DOHH2 (cell line): ENCODE results near the gene DNAH11.

Source experiments
- H3F3A ChIP-seq: fragments of 200-600 bp; sonication (generic), shearing (Covaris generic); 2 replicates; pipeline ENCODE4 v1.6.0; 2016; ENCODE audit warnings: antibody characterized with exemption, mild to moderate bottlenecking; ENCODE audit not compliant: control insufficient read depth, insufficient read depth
- H3K27ac ChIP-seq: fragments of 200-600 bp; sonication (generic); 2 replicates; pipeline ENCODE4 v1.5.1; 2014; ENCODE audit warnings: low read depth, mild to moderate bottlenecking, low read length, moderate library complexity
- H3K27me3 ChIP-seq: fragments of 200-600 bp; sonication (generic); 2 replicates; pipeline ENCODE4 v1.6.1; 2014; ENCODE audit warnings: mild to moderate bottlenecking, low read length, mixed read lengths; ENCODE audit not compliant: control insufficient read depth
- H3K36me3 ChIP-seq: fragments of 200-600 bp; sonication (generic); 2 replicates; pipeline ENCODE4 v1.6.1; 2014; ENCODE audit warnings: mild to moderate bottlenecking, low read length, moderate library complexity, mixed read lengths; ENCODE audit not compliant: control insufficient read depth
- H3K4me1 ChIP-seq: fragments of 200-600 bp; sonication (generic); 2 replicates; pipeline ENCODE4 v1.6.1; 2014; ENCODE audit warnings: mild to moderate bottlenecking, low read length, mixed read lengths; ENCODE audit not compliant: control insufficient read depth
- H3K4me2 ChIP-seq: fragments of 200-600 bp; sonication (generic); 2 replicates; pipeline ENCODE4 v1.6.0; 2014; ENCODE audit warnings: mild to moderate bottlenecking, low read length, moderate library complexity
- H3K4me3 ChIP-seq: fragments of 200-600 bp; sonication (generic); 2 replicates; pipeline ENCODE4 v1.5.1; 2014; ENCODE audit warnings: mild to moderate bottlenecking, low read length, mixed read lengths
- H3K79me2 ChIP-seq: fragments of 200-600 bp; sonication (generic); 2 replicates; pipeline ENCODE4 v1.6.1; 2014; ENCODE audit warnings: mild to moderate bottlenecking, low read length, mixed read lengths; ENCODE audit not compliant: control insufficient read depth
- H3K9me2 ChIP-seq: fragments of 200-600 bp; sonication (generic); replicated peaks from 2 replicates; pipeline ENCODE4 v1.6.1; 2014; ENCODE audit warnings: mild to moderate bottlenecking, low read length, mixed read lengths; ENCODE audit not compliant: control insufficient read depth
- H3K9me3 ChIP-seq: fragments of 200-600 bp; sonication (generic); 2 replicates; pipeline ENCODE4 v1.6.1; 2014; ENCODE audit warnings: antibody characterized with exemption, low read length, mixed read lengths; ENCODE audit not compliant: control insufficient read depth, insufficient read depth
- H4K20me1 ChIP-seq: fragments of 200-600 bp; sonication (generic); 2 replicates; pipeline ENCODE4 v1.6.0; 2014; ENCODE audit warnings: low read depth, mild to moderate bottlenecking, antibody characterized with exemption, low read length, moderate library complexity; ENCODE audit not compliant: control insufficient read depth, insufficient read depth
- EZH2phosphoT487 ChIP-seq: fragments of 200-600 bp; sonication (generic); IDR thresholded peaks from 2 replicates; pipeline ENCODE4 v1.6.1; 2017; ENCODE audit warnings: borderline replicate concordance, mild to moderate bottlenecking, antibody characterized with exemption, low read length, moderate library complexity, mixed read lengths
- TF ChIP-seq, protein P1 (sequence below): fragments of 200-600 bp; sonication (generic); IDR thresholded peaks from one replicate; pipeline ENCODE4 v1.5.1; 2014; ENCODE audit warnings: antibody characterized with exemption, mild to moderate bottlenecking, low read depth, low read length; ENCODE audit not compliant: poor library complexity, severe bottlenecking

The DNAH11 gene

DNA sequence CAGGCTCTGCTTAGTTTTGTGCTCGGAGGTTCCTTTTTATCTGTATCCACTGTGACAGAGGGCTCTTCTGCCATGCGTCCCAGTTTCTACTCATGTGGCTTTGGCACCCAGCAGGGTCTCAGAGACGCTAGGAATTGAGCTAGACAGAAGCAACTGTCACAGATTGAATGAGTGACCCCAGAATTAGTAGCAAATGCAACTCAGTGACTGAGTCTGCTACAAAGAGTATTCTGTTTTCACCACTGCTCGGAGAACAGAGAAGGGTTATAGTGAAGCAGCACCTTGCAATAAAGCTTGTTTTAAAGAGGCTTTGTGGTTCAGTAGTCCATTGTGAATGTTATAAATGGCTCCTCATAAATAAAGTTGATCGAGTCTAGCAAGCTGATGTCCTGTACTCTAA, 113.2 kb downstream of the DNAH11 start:
- no peaks in the 10 kb centered on the region for H4K20me1 ChIP-seq
- H3K9me2 ChIP-seq, result no peaks in the 10 kb centered on the region
- H3K36me3 ChIP-seq, result no peaks in the 10 kb centered on the region
- H3K4me2 ChIP-seq, result no peak overlapping the region
- H3K27me3 ChIP-seq, result no peaks in the 10 kb centered on the region
- H3K4me1 ChIP-seq, result no peaks in the 10 kb centered on the region
- H3K4me3 ChIP-seq, result no peak overlapping the region
- H3F3A ChIP-seq, result no peaks in the 10 kb centered on the region
- no peaks in the 10 kb centered on the region for H3K79me2 ChIP-seq
- no peaks in the 10 kb centered on the region for H3K9me3 ChIP-seq
- no peak for TF ChIP-seq EZH2phosphoT487
- TF ChIP-seq, protein P1, sequence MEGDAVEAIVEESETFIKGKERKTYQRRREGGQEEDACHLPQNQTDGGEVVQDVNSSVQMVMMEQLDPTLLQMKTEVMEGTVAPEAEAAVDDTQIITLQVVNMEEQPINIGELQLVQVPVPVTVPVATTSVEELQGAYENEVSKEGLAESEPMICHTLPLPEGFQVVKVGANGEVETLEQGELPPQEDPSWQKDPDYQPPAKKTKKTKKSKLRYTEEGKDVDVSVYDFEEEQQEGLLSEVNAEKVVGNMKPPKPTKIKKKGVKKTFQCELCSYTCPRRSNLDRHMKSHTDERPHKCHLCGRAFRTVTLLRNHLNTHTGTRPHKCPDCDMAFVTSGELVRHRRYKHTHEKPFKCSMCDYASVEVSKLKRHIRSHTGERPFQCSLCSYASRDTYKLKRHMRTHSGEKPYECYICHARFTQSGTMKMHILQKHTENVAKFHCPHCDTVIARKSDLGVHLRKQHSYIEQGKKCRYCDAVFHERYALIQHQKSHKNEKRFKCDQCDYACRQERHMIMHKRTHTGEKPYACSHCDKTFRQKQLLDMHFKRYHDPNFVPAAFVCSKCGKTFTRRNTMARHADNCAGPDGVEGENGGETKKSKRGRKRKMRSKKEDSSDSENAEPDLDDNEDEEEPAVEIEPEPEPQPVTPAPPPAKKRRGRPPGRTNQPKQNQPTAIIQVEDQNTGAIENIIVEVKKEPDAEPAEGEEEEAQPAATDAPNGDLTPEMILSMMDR, result no peak
- no peak overlapping the region for H3K27ac ChIP-seq

- H3K79me2 ChIP-seq, result no peaks in the 10 kb centered on the region
- no peaks in the 10 kb centered on the region for H3K36me3 ChIP-seq
- H3K9me3 ChIP-seq, result no peaks in the 10 kb centered on the region
- H3K27ac ChIP-seq, result no peak overlapping the region
- no peak for TF ChIP-seq EZH2phosphoT487
- TF ChIP-seq, protein P1, result no peak
- no peak overlapping the region for H3K4me3 ChIP-seq
- H3K4me1 ChIP-seq, result no peaks in the 10 kb centered on the region
- no peaks in the 10 kb centered on the region for H3K9me2 ChIP-seq
- H3K4me2 ChIP-seq, result no peak overlapping the region
- no peaks in the 10 kb centered on the region for H3K27me3 ChIP-seq
- H4K20me1 ChIP-seq, result no peaks in the 10 kb centered on the region
- no peaks in the 10 kb centered on the region for H3F3A ChIP-seq
Measured at GRCh38 chr7:21656796-21657195, 114.0 kb downstream of the DNAH11 start.

DNA sequence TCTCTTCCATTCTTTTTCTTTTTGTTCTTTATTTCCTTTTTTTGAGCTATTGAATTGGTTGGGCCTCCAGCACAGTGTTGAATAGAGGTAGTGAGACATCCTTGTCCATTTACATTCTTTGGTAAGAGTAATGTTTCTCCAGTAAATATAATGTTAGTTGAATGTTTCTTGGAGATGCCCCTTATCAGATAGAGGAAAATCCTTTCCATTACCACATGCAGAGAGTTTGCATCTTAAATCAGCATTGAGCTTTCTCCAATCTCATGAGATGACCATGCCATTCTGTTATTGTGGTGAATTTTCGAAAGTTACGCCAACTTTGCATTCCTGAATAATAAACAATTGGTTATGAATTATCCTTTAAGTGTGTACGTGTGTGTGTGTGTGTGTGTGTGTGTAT, 127.7 kb downstream of the DNAH11 start:
- no peaks in the 10 kb centered on the region for H3F3A ChIP-seq
- H4K20me1 ChIP-seq, result no peaks in the 10 kb centered on the region
- H3K4me1 ChIP-seq, result no peaks in the 10 kb centered on the region
- no peaks in the 10 kb centered on the region for H3K36me3 ChIP-seq
- no peaks in the 10 kb centered on the region for H3K79me2 ChIP-seq
- TF ChIP-seq, protein P1, result no peak
- TF ChIP-seq EZH2phosphoT487, result no peak
- no peaks in the 10 kb centered on the region for H3K9me3 ChIP-seq
- H3K27ac ChIP-seq, result no peak overlapping the region
- no peaks in the 10 kb centered on the region for H3K9me2 ChIP-seq
- no peak overlapping the region for H3K4me3 ChIP-seq
- no peaks in the 10 kb centered on the region for H3K27me3 ChIP-seq
- H3K4me2 ChIP-seq, result no peak overlapping the region

DNA sequence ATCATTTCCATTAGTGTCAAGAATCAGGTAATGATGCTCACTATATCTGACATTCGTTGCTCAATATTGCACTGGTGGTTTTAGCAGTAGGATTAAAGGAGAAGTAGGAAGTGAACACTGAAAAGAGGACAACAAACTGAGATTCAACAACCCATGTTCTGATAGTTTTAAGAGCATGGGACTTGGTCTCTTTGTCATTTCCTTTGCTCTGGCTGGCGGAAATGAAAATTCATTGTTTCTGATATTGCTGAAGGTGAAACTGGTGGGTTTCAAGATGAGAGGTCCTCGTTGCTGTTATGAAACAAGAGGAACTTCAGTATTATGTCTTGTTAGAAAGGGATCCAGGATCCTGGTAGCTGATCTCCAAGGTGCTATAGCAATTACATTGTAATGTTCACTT, 129.0 kb downstream of the DNAH11 start:
- Histone ChIP-seq H3K4me2 (no peak overlapping the region), H3K9me3 (no peaks in the 10 kb centered on the region), H3K9me2 (no peaks in the 10 kb centered on the region), H4K20me1 (no peaks in the 10 kb centered on the region), H3K27ac (no peak overlapping the region), H3F3A (no peaks in the 10 kb centered on the region), H3K4me3 (no peak overlapping the region), H3K27me3 (no peaks in the 10 kb centered on the region), H3K79me2 (no peaks in the 10 kb centered on the region), H3K36me3 (no peaks in the 10 kb centered on the region), H3K4me1 (no peaks in the 10 kb centered on the region)
- no peak for TF ChIP-seq EZH2phosphoT487
- TF ChIP-seq, protein P1, result no peak
